DND-41 (cell line): ENCODE data around the gene RNF128.

Experiments used
- ATAC-seq: fragments of 200-7000 bp; cut with Tn5 transposase; 3 replicates; pipeline ENCODE4 v1.9.1; 2021; ENCODE audit warnings: low read depth; ENCODE audit not compliant: insufficient read depth
- DNase-seq: peaks from one replicate; pipeline ENCODE4 v3.0.0-alpha.2; 2020
- H2AFZ ChIP-seq: 2 replicates; pipeline ENCODE4 v1.6.0; 2012; ENCODE audit warnings: low read depth, low read length
- H3K27ac ChIP-seq: 2 replicates; pipeline ENCODE4 v1.5.1; 2012; ENCODE audit warnings: low read length, inconsistent platforms
- H3K27me3 ChIP-seq: fragments of 200-600 bp; sonication (generic); 2 replicates; pipeline ENCODE4 v1.6.0; 2012; ENCODE audit warnings: low read length, mild to moderate bottlenecking, inconsistent platforms; ENCODE audit not compliant: insufficient read depth, poor library complexity
- H3K36me3 ChIP-seq: 2 replicates; pipeline ENCODE4 v1.5.1; 2012; ENCODE audit warnings: low read length, inconsistent platforms; ENCODE audit not compliant: insufficient read depth
- H3K4me1 ChIP-seq: 2 replicates; pipeline ENCODE4 v1.5.1; 2012; ENCODE audit warnings: mild to moderate bottlenecking, low read length; ENCODE audit not compliant: insufficient read depth
- H3K4me2 ChIP-seq: 2 replicates; pipeline ENCODE4 v1.6.0; 2012; ENCODE audit warnings: mild to moderate bottlenecking, moderate library complexity, low read length, inconsistent platforms; ENCODE audit not compliant: insufficient read depth
- H3K4me3 ChIP-seq, 2 experiments: fragments of 200-600 bp in 1 of 2; shearing (Covaris generic) in 1 of 2; 2 replicates each; pipeline ENCODE4 v1.5.1; 2012 to 2016; ENCODE audit warnings: inconsistent platforms in 2 of 2, low read length in 2 of 2, mild to moderate bottlenecking in 2 of 2, low read depth in 1 of 2, moderate library complexity in 1 of 2
- H3K79me2 ChIP-seq: 2 replicates; pipeline ENCODE4 v1.6.0; 2012; ENCODE audit warnings: low read length, inconsistent platforms; ENCODE audit not compliant: insufficient read depth
- H3K9ac ChIP-seq: 2 replicates; pipeline ENCODE4 v1.6.0; 2012; ENCODE audit warnings: low read depth, mild to moderate bottlenecking, inconsistent platforms, low read length, moderate library complexity
- H3K9me3 ChIP-seq: 2 replicates; pipeline ENCODE4 v1.5.1; 2012; ENCODE audit warnings: low read length, moderate library complexity, mild to moderate bottlenecking, inconsistent platforms; ENCODE audit not compliant: insufficient read depth, severe bottlenecking
- H4K20me1 ChIP-seq: 2 replicates; pipeline ENCODE4 v1.6.0; 2012; ENCODE audit warnings: low read length; ENCODE audit not compliant: insufficient read depth
- CTCF ChIP-seq: IDR thresholded peaks from 2 replicates; pipeline ENCODE4 v1.5.1; 2012; ENCODE audit warnings: borderline replicate concordance, low read length, moderate library complexity, mild to moderate bottlenecking; ENCODE audit not compliant: poor library complexity, severe bottlenecking; ENCODE audit errors: extremely low read depth
- EZH2 ChIP-seq: IDR thresholded peaks from 3 replicates; pipeline ENCODE4 v1.6.1; 2012; ENCODE audit warnings: borderline replicate concordance, low read depth, mild to moderate bottlenecking, moderate library complexity, low read length, inconsistent platforms; ENCODE audit not compliant: severe bottlenecking

The RNF128 gene

GRCh38 chrX:106706466-106706865 lies 20.0 kb upstream of the RNF128 start:
- ATAC-seq = no peak
- H3K79me2 ChIP-seq = no peaks in the 10 kb centered on the region
- no peaks in the 10 kb centered on the region for H3K9me3 ChIP-seq
- no peak overlapping the region for H3K4me3 ChIP-seq
- no peaks in the 10 kb centered on the region for H4K20me1 ChIP-seq
- H3K36me3 ChIP-seq = no peaks in the 10 kb centered on the region
- TF ChIP-seq EZH2 (no peak), CTCF (no peak)
- H3K9ac ChIP-seq = no peak overlapping the region
- H3K27ac ChIP-seq = no peak overlapping the region
- no peaks in the 10 kb centered on the region for H3K4me1 ChIP-seq
- no peak overlapping the region for H3K4me2 ChIP-seq
- no peak overlapping the region for H2AFZ ChIP-seq
- DNase-seq = no peak
- H3K27me3 ChIP-seq = no peaks in the 10 kb centered on the region

- Histone ChIP-seq H4K20me1 (no peaks in the 10 kb centered on the region), H3K4me3 (no peak overlapping the region), H3K4me2 (no peak overlapping the region), H3K27me3 (no peaks in the 10 kb centered on the region), H2AFZ (no peak overlapping the region), H3K36me3 (no peaks in the 10 kb centered on the region), H3K79me2 (no peaks in the 10 kb centered on the region), H3K4me1 (no peaks in the 10 kb centered on the region), H3K27ac (no peak overlapping the region), H3K9me3 (no peaks in the 10 kb centered on the region), H3K9ac (no peak overlapping the region)
- DNase-seq = no peak
- no peak for TF ChIP-seq CTCF
- TF ChIP-seq EZH2 = no peak
- no peak for ATAC-seq
Measured at GRCh38 chrX:106707771-106708454, 18.6 kb upstream of the RNF128 start.

- TF ChIP-seq EZH2 (no peak), CTCF (no peak)
- Histone ChIP-seq H3K9me3 (no peaks in the 10 kb centered on the region), H3K9ac (no peak overlapping the region), H2AFZ (no peak overlapping the region), H3K27ac (no peak overlapping the region), H3K4me1 (no peaks in the 10 kb centered on the region), H3K4me3 (no peak overlapping the region), H3K27me3 (no peaks in the 10 kb centered on the region), H3K36me3 (no peaks in the 10 kb centered on the region), H4K20me1 (no peaks in the 10 kb centered on the region), H3K4me2 (no peak overlapping the region), H3K79me2 (no peaks in the 10 kb centered on the region)
- DNase-seq (no peak), ATAC-seq (no peak)
Measured at GRCh38 chrX:106710771-106711170, 15.7 kb upstream of the RNF128 start.
